Nephron (organoid): ENCODE results near the gene SLC25A39.

Experiments used
- H3K27ac Mint-ChIP-seq, 3 experiments: 2 replicates each; pipeline ENCODE4 v1.8.0; 2020; ENCODE audit warnings: mixed read lengths in 3 of 3, mild to moderate bottlenecking in 2 of 3, moderate library complexity in 1 of 3
- H3K27me3 Mint-ChIP-seq: 2 replicates; pipeline ENCODE4 v1.8.0; 2021; ENCODE audit warnings: low read depth, mild to moderate bottlenecking, moderate library complexity, mixed read lengths
- H3K36me3 Mint-ChIP-seq: 2 replicates; pipeline ENCODE4 v1.8.0; 2020; ENCODE audit warnings: low read depth, mixed read lengths
- H3K4me1 Mint-ChIP-seq: 2 replicates; pipeline ENCODE4 v1.8.0; 2020; ENCODE audit warnings: mixed read lengths
- H3K4me3 Mint-ChIP-seq, 3 experiments: 2 replicates each; pipeline ENCODE4 v1.8.0; 2020; ENCODE audit warnings: mild to moderate bottlenecking in 3 of 3, mixed read lengths in 3 of 3, moderate library complexity in 2 of 3
- H3K9me3 Mint-ChIP-seq: 2 replicates; pipeline ENCODE4 v1.8.0; 2020; ENCODE audit warnings: mixed read lengths
- TF ChIP-seq, protein P1 (sequence below), 3 experiments: fragments of 200-600 bp; sonication (generic); IDR thresholded peaks; one replicate each; pipeline ENCODE4 v1.5.0; 2021; ENCODE audit warnings: antibody characterized with exemption in 3 of 3; ENCODE audit not compliant: unreplicated experiment in 3 of 3

Gene SLC25A39

DNA sequence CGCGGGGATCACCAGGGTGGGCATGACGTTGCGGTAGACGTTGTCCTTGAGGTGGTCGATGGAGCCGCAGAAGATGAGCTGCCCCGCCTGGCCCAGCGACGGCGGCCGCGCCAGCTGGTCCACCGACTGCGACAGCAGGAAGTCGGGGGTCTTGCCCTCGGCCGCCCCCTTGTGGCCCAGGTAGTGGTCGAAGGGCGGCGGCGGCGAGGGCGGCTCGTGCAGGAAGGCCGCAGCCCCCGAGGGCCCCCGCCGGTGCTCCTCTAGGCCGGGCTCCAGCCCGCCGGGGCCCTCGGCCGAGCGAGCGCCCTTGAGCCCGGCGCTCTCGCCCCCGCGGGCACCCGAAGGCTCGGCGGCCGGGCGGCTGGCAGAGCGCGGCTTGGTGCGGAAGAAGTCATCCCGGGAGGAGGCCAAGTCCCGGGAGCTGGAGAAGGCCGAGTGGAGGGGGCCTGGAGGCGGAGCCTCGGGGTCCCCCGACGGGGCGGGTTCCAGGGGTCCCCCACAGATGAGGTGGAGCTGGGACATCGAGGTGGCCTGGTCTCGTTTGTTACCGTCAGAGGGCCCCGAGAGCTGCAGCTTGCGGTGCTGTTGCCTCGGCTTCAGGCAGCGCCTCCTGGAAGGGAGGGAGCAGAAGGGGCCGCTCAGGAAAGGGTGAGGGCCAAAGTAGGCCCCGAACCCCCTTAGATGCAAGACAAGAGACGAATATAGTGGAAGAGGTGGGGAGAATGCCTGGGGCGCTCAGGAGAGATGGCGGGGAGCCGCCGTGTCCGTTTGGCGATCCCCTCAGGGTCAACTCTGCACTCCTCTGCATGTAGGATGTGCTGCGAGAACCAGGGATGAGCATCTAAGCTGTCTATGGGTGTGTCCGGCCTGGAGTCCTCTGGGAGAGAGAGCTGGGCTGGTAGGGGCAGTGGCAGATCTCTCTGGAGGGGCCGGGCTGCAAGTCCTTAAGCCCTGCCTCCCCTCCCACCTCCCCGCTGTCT lies 30.2 kb upstream of the SLC25A39 start:
- H3K27me3 Mint-ChIP-seq: peaks cover 2% of the 10 kb centered on the region
- peak overlapping the region in 2 of 3 experiments; percentile 37 to 38 for H3K4me3 Mint-ChIP-seq
- TF ChIP-seq, protein P1, sequence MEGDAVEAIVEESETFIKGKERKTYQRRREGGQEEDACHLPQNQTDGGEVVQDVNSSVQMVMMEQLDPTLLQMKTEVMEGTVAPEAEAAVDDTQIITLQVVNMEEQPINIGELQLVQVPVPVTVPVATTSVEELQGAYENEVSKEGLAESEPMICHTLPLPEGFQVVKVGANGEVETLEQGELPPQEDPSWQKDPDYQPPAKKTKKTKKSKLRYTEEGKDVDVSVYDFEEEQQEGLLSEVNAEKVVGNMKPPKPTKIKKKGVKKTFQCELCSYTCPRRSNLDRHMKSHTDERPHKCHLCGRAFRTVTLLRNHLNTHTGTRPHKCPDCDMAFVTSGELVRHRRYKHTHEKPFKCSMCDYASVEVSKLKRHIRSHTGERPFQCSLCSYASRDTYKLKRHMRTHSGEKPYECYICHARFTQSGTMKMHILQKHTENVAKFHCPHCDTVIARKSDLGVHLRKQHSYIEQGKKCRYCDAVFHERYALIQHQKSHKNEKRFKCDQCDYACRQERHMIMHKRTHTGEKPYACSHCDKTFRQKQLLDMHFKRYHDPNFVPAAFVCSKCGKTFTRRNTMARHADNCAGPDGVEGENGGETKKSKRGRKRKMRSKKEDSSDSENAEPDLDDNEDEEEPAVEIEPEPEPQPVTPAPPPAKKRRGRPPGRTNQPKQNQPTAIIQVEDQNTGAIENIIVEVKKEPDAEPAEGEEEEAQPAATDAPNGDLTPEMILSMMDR (IDR thresholded peaks at IDR 0.05; ENCODE audit: unreplicated experiment in 3 of 3): peak; percentile 56 to 61 (median 60)
- peaks cover 28% of the 10 kb centered on the region for H3K36me3 Mint-ChIP-seq
- H3K27ac Mint-ChIP-seq: peak overlapping the region in 1 of 3 experiments; percentile 61
- peaks cover 38% of the 10 kb centered on the region for H3K4me1 Mint-ChIP-seq
- no peaks in the 10 kb centered on the region for H3K9me3 Mint-ChIP-seq

DNA sequence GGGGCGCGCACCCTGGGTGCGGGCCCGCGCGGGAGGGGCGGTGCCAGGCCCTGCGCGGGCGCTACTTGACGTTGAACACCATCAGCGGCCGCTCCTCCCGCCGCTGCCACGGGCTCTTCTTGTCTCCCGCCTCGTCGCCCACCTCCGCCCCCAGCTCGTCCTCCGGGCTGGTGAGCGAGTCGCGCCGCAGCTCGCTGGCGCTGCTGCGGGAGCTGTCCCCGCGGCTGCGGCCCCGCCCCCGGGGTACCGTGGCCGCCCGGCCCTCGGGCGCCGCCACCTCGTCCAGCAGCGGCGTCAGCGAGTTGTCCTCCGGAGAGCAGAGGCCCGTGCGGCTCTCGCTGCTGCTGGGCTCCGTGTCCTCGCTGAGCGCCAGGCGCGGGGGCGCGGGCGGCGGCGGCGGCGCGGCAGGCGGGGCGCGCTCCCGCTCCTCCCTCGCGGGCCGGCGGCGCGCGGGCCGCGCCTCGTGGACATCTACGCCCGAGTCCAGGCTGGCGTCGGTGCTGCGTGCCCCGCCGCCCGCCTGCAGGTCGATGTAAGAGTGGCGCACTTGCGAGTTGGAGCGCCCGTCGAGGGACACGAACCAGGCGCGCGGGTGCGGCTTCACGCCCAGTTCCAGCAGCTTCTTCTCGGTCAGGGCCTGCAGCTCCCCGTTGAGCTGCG lies 29.2 kb upstream of the SLC25A39 start:
- Mint-ChIP-seq H3K4me3 (peak overlapping the region in 1 of 3 experiments; percentile 55), H3K4me1 (peaks cover 28% of the 10 kb centered on the region), H3K9me3 (no peaks in the 10 kb centered on the region), H3K27ac (no peak overlapping the region), H3K27me3 (no peaks in the 10 kb centered on the region), H3K36me3 (peaks cover 22% of the 10 kb centered on the region)
- TF ChIP-seq, protein P1 (IDR thresholded peaks at IDR 0.05; ENCODE audit: unreplicated experiment in 3 of 3): no peak

DNA sequence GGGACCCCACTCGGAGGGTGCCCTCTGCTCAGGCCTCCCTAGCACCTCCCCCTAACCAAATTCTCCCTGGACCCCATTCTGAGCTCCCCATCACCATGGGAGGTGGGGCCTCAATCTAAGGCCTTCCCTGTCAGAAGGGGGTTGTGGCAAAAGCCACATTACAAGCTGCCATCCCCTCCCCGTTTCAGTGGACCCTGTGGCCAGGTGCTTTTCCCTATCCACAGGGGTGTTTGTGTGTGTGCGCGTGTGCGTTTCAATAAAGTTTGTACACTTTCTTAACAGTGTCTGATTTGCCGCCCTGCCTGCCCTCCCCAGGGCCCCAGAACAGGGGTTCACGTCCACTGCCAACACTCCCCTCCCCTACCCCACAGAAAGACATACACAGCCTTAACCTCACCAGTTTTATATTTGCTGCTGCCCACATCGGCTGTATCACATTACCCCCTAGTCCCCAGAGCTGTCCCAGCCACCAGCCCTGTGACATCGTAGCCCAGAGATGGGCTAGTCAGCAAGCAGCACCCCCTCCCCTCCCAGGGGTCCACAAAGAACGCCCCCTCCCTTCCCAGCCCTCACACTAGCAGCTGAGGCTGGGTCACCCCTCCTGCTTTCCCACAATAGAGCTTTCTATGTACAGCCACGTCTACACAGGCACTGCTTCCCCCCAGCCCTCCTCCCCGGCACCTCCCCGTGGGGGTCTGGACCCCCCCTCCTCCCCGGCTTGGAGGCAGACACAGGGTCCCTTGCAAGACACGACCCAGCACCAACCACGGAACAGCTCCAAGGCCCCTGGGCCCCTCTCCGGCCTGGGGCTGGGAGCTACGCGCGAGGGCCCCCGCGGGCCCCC lies 28.4 kb upstream of the SLC25A39 start:
- Mint-ChIP-seq H3K4me1 (peaks cover 22% of the 10 kb centered on the region), H3K27me3 (no peaks in the 10 kb centered on the region), H3K27ac (peak overlapping the region; percentile 23 to 51 (median 47)), H3K9me3 (no peaks in the 10 kb centered on the region), H3K4me3 (peak overlapping the region; percentile 48 to 74 (median 58)), H3K36me3 (peaks cover 19% of the 10 kb centered on the region)
- TF ChIP-seq, protein P1 (IDR thresholded peaks at IDR 0.05; ENCODE audit: unreplicated experiment in 3 of 3): no peak

DNA sequence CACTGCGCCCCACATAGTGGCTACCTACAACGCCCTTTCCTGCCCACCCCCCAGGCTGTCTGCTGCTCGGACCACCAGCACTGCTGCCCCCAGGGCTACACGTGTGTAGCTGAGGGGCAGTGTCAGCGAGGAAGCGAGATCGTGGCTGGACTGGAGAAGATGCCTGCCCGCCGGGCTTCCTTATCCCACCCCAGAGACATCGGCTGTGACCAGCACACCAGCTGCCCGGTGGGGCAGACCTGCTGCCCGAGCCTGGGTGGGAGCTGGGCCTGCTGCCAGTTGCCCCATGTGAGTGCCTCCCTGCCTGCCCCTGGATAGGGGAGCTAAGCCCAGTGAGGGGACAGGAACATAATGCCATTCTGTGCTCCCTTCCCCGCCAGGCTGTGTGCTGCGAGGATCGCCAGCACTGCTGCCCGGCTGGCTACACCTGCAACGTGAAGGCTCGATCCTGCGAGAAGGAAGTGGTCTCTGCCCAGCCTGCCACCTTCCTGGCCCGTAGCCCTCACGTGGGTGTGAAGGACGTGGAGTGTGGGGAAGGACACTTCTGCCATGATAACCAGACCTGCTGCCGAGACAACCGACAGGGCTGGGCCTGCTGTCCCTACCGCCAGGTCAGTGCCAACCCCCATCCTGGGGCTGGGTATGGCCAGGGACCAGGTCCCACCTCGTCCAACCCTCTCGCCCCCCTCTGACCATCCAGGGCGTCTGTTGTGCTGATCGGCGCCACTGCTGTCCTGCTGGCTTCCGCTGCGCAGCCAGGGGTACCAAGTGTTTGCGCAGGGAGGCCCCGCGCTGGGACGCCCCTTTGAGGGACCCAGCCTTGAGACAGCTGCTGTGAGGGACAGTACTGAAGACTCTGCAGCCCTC lies 27.6 kb upstream of the SLC25A39 start:
- TF ChIP-seq, protein P1 (IDR thresholded peaks at IDR 0.05; ENCODE audit: unreplicated experiment in 3 of 3): no peak
- no peaks in the 10 kb centered on the region for H3K27me3 Mint-ChIP-seq
- H3K36me3 Mint-ChIP-seq: peaks cover 16% of the 10 kb centered on the region
- H3K4me3 Mint-ChIP-seq: no peak overlapping the region
- H3K4me1 Mint-ChIP-seq: peaks cover 18% of the 10 kb centered on the region
- no peaks in the 10 kb centered on the region for H3K9me3 Mint-ChIP-seq
- no peak overlapping the region for H3K27ac Mint-ChIP-seq

DNA sequence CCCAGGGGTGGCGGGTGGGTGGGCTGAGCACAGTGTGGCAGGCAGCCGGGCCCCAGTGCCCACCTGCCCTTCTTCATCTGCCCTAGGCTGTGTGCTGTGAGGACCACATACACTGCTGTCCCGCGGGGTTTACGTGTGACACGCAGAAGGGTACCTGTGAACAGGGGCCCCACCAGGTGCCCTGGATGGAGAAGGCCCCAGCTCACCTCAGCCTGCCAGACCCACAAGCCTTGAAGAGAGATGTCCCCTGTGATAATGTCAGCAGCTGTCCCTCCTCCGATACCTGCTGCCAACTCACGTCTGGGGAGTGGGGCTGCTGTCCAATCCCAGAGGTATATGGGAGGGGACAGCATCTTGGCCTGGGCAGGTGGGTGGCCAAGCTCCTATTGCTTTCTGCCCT lies 26.8 kb upstream of the SLC25A39 start:
- Mint-ChIP-seq H3K4me1 (peaks cover 13% of the 10 kb centered on the region), H3K27me3 (no peaks in the 10 kb centered on the region), H3K9me3 (no peaks in the 10 kb centered on the region), H3K27ac (no peak overlapping the region), H3K4me3 (no peak overlapping the region), H3K36me3 (peaks cover 12% of the 10 kb centered on the region)
- TF ChIP-seq, protein P1 (IDR thresholded peaks at IDR 0.05; ENCODE audit: unreplicated experiment in 3 of 3): no peak
